OCI-LY3 (cell line): Measurements from ENCODE around the gene CDH4.

Source experiments
- EZH2phosphoT487 ChIP-seq: fragments of 200-600 bp; shearing (Covaris generic); IDR thresholded peaks from 2 replicates; pipeline ENCODE4 v1.6.1; 2018; ENCODE audit warnings: antibody characterized with exemption, mixed run types, low read depth
- TF ChIP-seq, protein P1 (sequence below): fragments of 200-600, 300-600 bp; sonication (generic); IDR thresholded peaks from 2 replicates; pipeline ENCODE4 v1.5.1; 2014; ENCODE audit warnings: antibody characterized with exemption, low read length, low read depth

DNA sequence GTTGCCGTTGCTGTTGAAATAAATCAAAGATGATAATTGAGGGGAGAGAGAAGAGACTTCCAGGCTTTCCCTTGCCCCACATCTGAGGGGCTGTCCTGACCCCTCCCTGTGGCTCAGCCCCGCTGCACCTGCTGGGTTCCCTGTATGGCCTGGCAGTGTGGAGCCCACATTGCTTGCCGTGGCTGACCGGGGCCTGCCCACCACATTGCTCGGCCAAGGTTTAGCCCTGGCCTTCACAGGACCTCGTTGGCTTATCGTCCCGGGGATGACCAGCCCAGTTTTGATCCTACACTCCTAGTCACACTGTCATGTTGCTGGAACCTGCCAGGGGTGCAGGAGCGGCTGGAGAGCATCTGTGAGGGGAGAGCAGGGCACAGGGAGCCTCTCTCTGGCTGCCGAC lies 102.4 kb downstream of the CDH4 start:
- TF ChIP-seq, protein P1, sequence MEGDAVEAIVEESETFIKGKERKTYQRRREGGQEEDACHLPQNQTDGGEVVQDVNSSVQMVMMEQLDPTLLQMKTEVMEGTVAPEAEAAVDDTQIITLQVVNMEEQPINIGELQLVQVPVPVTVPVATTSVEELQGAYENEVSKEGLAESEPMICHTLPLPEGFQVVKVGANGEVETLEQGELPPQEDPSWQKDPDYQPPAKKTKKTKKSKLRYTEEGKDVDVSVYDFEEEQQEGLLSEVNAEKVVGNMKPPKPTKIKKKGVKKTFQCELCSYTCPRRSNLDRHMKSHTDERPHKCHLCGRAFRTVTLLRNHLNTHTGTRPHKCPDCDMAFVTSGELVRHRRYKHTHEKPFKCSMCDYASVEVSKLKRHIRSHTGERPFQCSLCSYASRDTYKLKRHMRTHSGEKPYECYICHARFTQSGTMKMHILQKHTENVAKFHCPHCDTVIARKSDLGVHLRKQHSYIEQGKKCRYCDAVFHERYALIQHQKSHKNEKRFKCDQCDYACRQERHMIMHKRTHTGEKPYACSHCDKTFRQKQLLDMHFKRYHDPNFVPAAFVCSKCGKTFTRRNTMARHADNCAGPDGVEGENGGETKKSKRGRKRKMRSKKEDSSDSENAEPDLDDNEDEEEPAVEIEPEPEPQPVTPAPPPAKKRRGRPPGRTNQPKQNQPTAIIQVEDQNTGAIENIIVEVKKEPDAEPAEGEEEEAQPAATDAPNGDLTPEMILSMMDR: no peak
- no peak for TF ChIP-seq EZH2phosphoT487
